Measurements from ENCODE around the gene UBAC2.

DNA sequence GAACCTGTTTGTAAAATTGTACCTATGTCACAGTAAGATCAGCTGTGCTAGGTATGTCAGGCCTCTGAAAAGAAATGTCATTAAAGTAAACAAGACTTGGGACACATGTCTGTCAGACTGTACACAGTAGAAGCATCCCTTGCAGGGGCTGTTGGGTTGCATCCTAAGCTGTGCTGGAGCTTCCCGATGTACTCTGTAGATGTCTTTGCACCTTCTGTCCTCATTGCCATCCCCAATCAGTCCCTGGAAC is 155.3 kb downstream of the UBAC2 start:
- TF ChIP-seq EZH2 (IDR thresholded peaks at IDR 0.05; ENCODE audit: borderline replicate concordance, low read depth, low read length, severe bottlenecking) (no peak), POLR2A (IDR thresholded peaks at IDR 0.05; ENCODE audit: low read depth, low read length) (no peak), MYC (IDR thresholded peaks at IDR 0.05; ENCODE audit: low read depth, low read length) (no peak), POLR2AphosphoS5 (IDR thresholded peaks at IDR 0.05; ENCODE audit: insufficient read depth, low read depth, low read length) (no peak), GATA2 (IDR thresholded peaks at IDR 0.05; ENCODE audit: insufficient read depth, insufficient read length, low read depth, low read length) (no peak), FOS (IDR thresholded peaks at IDR 0.05; ENCODE audit: borderline replicate concordance, insufficient read depth, low read length) (no peak)
- TF ChIP-seq, protein P1, sequence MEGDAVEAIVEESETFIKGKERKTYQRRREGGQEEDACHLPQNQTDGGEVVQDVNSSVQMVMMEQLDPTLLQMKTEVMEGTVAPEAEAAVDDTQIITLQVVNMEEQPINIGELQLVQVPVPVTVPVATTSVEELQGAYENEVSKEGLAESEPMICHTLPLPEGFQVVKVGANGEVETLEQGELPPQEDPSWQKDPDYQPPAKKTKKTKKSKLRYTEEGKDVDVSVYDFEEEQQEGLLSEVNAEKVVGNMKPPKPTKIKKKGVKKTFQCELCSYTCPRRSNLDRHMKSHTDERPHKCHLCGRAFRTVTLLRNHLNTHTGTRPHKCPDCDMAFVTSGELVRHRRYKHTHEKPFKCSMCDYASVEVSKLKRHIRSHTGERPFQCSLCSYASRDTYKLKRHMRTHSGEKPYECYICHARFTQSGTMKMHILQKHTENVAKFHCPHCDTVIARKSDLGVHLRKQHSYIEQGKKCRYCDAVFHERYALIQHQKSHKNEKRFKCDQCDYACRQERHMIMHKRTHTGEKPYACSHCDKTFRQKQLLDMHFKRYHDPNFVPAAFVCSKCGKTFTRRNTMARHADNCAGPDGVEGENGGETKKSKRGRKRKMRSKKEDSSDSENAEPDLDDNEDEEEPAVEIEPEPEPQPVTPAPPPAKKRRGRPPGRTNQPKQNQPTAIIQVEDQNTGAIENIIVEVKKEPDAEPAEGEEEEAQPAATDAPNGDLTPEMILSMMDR (IDR thresholded peaks at IDR 0.05; ENCODE audit: extremely low read depth in 1 of 2, insufficient read depth in 1 of 2, low read depth in 1 of 2, low read length in 2 of 2), result no peak
- TF ChIP-seq, protein P2, sequence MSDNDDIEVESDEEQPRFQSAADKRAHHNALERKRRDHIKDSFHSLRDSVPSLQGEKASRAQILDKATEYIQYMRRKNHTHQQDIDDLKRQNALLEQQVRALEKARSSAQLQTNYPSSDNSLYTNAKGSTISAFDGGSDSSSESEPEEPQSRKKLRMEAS (IDR thresholded peaks at IDR 0.05; ENCODE audit: insufficient read depth, insufficient read length), result no peak
